H1 (cell line): ENCODE measurements around the gene CGNL1. TPM values are rescaled to one million over a fixed set of nuclear protein-coding genes. Genes with fewer than 3 reads are reported as not detected.

Experiments
- CTCF ChIA-PET: fragments of 300-600 bp; sonication (Branson Sonifier 250); formaldehyde crosslinking; loops from one replicate; lab custom pipeline; 2021; ENCODE audit not compliant: partially characterized antibody; lab: Charles Lee
- POLR2A ChIA-PET: fragments of 300-600 bp; sonication (Branson Sonifier 250); formaldehyde crosslinking; loops from one replicate; lab custom pipeline; 2021; ENCODE audit warnings: inconsistent platforms; ENCODE audit not compliant: partially characterized antibody; lab: Charles Lee
- DNase-seq, 2 experiments: peaks; one replicate each; pipeline versions ENCODE4 v3.0.0 to v3.0.0-alpha.2; 2010 to 2022; ENCODE audit warnings: low spot score in 2 of 2, low read depth in 1 of 2, mixed read lengths in 1 of 2
- FAIRE-seq: peaks from 2 replicates; lab custom pipeline; 2011; peaks lifted over from hg19 to GRCh38; lab: Jason Lieb, UNC
- H2AFZ ChIP-seq: 2 replicates; pipeline ENCODE4 v1.8.1; 2012; ENCODE audit warnings: low read length, inconsistent platforms
- H2AK5ac ChIP-seq: 2 replicates; pipeline ENCODE4 v1.6.1; 2013; ENCODE audit warnings: low read depth, low read length
- H2BK120ac ChIP-seq: replicated peaks from 2 replicates; pipeline ENCODE3; 2013; ENCODE audit warnings: low read depth, low read length, inconsistent platforms
- H2BK12ac ChIP-seq: 2 replicates; pipeline ENCODE4 v1.6.1; 2013; ENCODE audit warnings: low read depth, low read length
- H2BK15ac ChIP-seq: 2 replicates; pipeline ENCODE4 v1.6.1; 2013; ENCODE audit warnings: low read length
- H2BK20ac ChIP-seq: 2 replicates; pipeline ENCODE4 v1.6.1; 2013; ENCODE audit warnings: low read length
- H2BK5ac ChIP-seq: 2 replicates; pipeline ENCODE4 v1.6.1; 2013; ENCODE audit warnings: low read depth, low read length
- H3K14ac ChIP-seq: 2 replicates; pipeline ENCODE4 v1.6.1; 2013; ENCODE audit warnings: inconsistent platforms; ENCODE audit not compliant: insufficient read length
- H3K18ac ChIP-seq: 2 replicates; pipeline ENCODE4 v1.6.1; 2013; ENCODE audit warnings: low read length; ENCODE audit errors: extremely low read depth
- H3K23ac ChIP-seq: 2 replicates; pipeline ENCODE4 v1.6.1; 2013; ENCODE audit warnings: inconsistent platforms; ENCODE audit not compliant: insufficient read length
- H3K23me2 ChIP-seq: 2 replicates; pipeline ENCODE4 v1.6.1; 2013; ENCODE audit warnings: low read depth, low read length
- H3K27ac ChIP-seq: 2 replicates; pipeline ENCODE4 v1.6.1; 2011; ENCODE audit warnings: low read depth, low read length, inconsistent platforms
- H3K27me3 ChIP-seq, 4 experiments: replicated peaks in 1 of 4; 1 replicate in 1 of 4; 2 replicates in 3 of 4; pipeline versions ENCODE4 v1.6.1 to v1.8.1; 2011 to 2013; ENCODE audit warnings: low read length in 3 of 4, mild to moderate bottlenecking in 3 of 4, inconsistent platforms in 2 of 4, mixed read lengths in 2 of 4, moderate library complexity in 1 of 4; ENCODE audit not compliant: control insufficient read depth in 3 of 4, insufficient read depth in 3 of 4; ENCODE audit errors: extremely low read depth in 1 of 4
- H3K36me3 ChIP-seq, 4 experiments: 2 replicates each; pipeline versions ENCODE4 v1.6.1 to v1.8.1; 2011 to 2013; ENCODE audit warnings: mild to moderate bottlenecking in 4 of 4, low read length in 3 of 4, moderate library complexity in 2 of 4, control low read depth in 1 of 4, inconsistent platforms in 1 of 4; ENCODE audit not compliant: insufficient read depth in 4 of 4, control insufficient read depth in 2 of 4
- H3K4ac ChIP-seq: replicated peaks from 2 replicates; pipeline ENCODE3; 2013; ENCODE audit warnings: low read length, low read depth, mixed read lengths, inconsistent platforms; ENCODE audit not compliant: insufficient read length
- H3K4me1 ChIP-seq, 4 experiments: replicated peaks in 1 of 4; 1 replicate in 1 of 4; 2 replicates in 3 of 4; pipeline versions ENCODE4 v1.6.1 to v1.8.1; 2011 to 2013; ENCODE audit warnings: low read length in 3 of 4, inconsistent platforms in 2 of 4, mixed read lengths in 1 of 4; ENCODE audit not compliant: insufficient read depth in 4 of 4, control insufficient read depth in 3 of 4
- H3K4me2 ChIP-seq, 2 experiments: 2 replicates each; pipeline versions ENCODE4 v1.6.1 to v1.8.1; 2011 to 2013; ENCODE audit warnings: low read depth in 2 of 2, low read length in 2 of 2, control low read depth in 1 of 2, inconsistent platforms in 1 of 2, mild to moderate bottlenecking in 1 of 2; ENCODE audit not compliant: insufficient read depth in 1 of 2
- H3K4me3 ChIP-seq, 4 experiments: fragments of 200-600, 300-600 bp in 1 of 4; sonication (generic), shearing (Covaris generic), sonication (Bioruptor Twin) in 1 of 4; 2 replicates each; pipeline versions ENCODE4 v1.5.1 to v1.8.1; 2011 to 2016; ENCODE audit warnings: low read length in 4 of 4, low read depth in 3 of 4, control low read depth in 2 of 4, inconsistent platforms in 2 of 4, mild to moderate bottlenecking in 2 of 4, mixed read lengths in 1 of 4, moderate library complexity in 1 of 4; ENCODE audit not compliant: insufficient read depth in 2 of 4; ENCODE audit errors: extremely low read depth in 1 of 4
- H3K56ac ChIP-seq: replicated peaks from 2 replicates; pipeline ENCODE3; 2013; ENCODE audit warnings: low read depth, mild to moderate bottlenecking, mixed read lengths, low read length, inconsistent platforms; ENCODE audit not compliant: insufficient read length
- H3K79me1 ChIP-seq: 2 replicates; pipeline ENCODE4 v1.6.1; 2013; ENCODE audit warnings: low read depth, low read length, control low read depth
- H3K79me2 ChIP-seq, 2 experiments: 2 replicates each; pipeline versions ENCODE4 v1.6.1 to v1.8.1; 2012 to 2013; ENCODE audit warnings: low read length in 2 of 2, mild to moderate bottlenecking in 2 of 2, inconsistent platforms in 1 of 2; ENCODE audit not compliant: insufficient read depth in 2 of 2, control insufficient read depth in 1 of 2
- H3K9ac ChIP-seq, 4 experiments: replicated peaks in 1 of 4; 1 replicate in 1 of 4; 2 replicates in 3 of 4; pipeline versions ENCODE4 v1.6.1 to v1.8.1; 2011 to 2013; ENCODE audit warnings: low read depth in 3 of 4, low read length in 3 of 4, control low read depth in 2 of 4, mild to moderate bottlenecking in 2 of 4, moderate library complexity in 2 of 4, inconsistent platforms in 1 of 4; ENCODE audit errors: extremely low read depth in 1 of 4
- H3K9me3 ChIP-seq, 2 experiments: 2 replicates each; pipeline versions ENCODE4 v1.6.1 to v1.8.1; 2012 to 2013; ENCODE audit warnings: mild to moderate bottlenecking in 2 of 2, moderate library complexity in 2 of 2, control low read depth in 1 of 2, inconsistent platforms in 1 of 2, low read depth in 1 of 2, low read length in 1 of 2, mixed read lengths in 1 of 2; ENCODE audit not compliant: insufficient read depth in 2 of 2
- H4K20me1 ChIP-seq, 2 experiments: replicated peaks in 1 of 2; 2 replicates each; pipeline versions ENCODE3 to v1.8.1; 2011 to 2013; ENCODE audit warnings: inconsistent platforms in 2 of 2, low read length in 2 of 2, mild to moderate bottlenecking in 1 of 2; ENCODE audit not compliant: insufficient read depth in 2 of 2, control insufficient read depth in 1 of 2
- H4K5ac ChIP-seq: 2 replicates; pipeline ENCODE4 v1.6.1; 2013; ENCODE audit warnings: low read length, low read depth, mixed read lengths, inconsistent platforms; ENCODE audit not compliant: insufficient read length
- H4K8ac ChIP-seq: 2 replicates; pipeline ENCODE4 v1.8.0; 2013; ENCODE audit warnings: mild to moderate bottlenecking, moderate library complexity, low read length, inconsistent platforms; ENCODE audit not compliant: insufficient read depth; ENCODE audit errors: extremely low read depth
- H4K91ac ChIP-seq: replicated peaks from 2 replicates; pipeline ENCODE3; 2013; ENCODE audit warnings: low read length, mixed read lengths, inconsistent platforms; ENCODE audit not compliant: insufficient read length
- BACH1 ChIP-seq: IDR thresholded peaks from 2 replicates; pipeline ENCODE4 v1.6.1; 2012; ENCODE audit warnings: low read length, improper control_type of control experiment
- BRCA1 ChIP-seq: IDR thresholded peaks from 2 replicates; pipeline ENCODE4 v1.6.1; 2012; ENCODE audit warnings: low read depth, low read length, improper control_type of control experiment
- CEBPB ChIP-seq: IDR thresholded peaks from 2 replicates; pipeline ENCODE4 v1.6.1; 2012; ENCODE audit warnings: low read depth, low read length
- EGR1 ChIP-seq: IDR thresholded peaks from 2 replicates; pipeline ENCODE4 v1.6.1; 2011; ENCODE audit warnings: low read depth, low read length, borderline replicate concordance
- GTF2F1 ChIP-seq: IDR thresholded peaks from 2 replicates; pipeline ENCODE4 v1.6.1; 2012; ENCODE audit warnings: low read depth, low read length, improper control_type of control experiment, borderline replicate concordance
- KDM1A ChIP-seq: fragments of 200-600, 300-600 bp; sonication (generic); IDR thresholded peaks from 2 replicates; pipeline ENCODE4 v1.7.1; 2016; ENCODE audit warnings: mild to moderate bottlenecking, low read length, borderline replicate concordance
- MAFK ChIP-seq: IDR thresholded peaks from 2 replicates; pipeline ENCODE4 v1.6.1; 2012; ENCODE audit warnings: low read depth, mild to moderate bottlenecking, improper control_type of control experiment, low read length
- POLR2AphosphoS5 ChIP-seq: IDR thresholded peaks from 2 replicates; pipeline ENCODE4 v1.6.1; 2011; ENCODE audit warnings: low read depth, low read length
- POU5F1 ChIP-seq: IDR thresholded peaks from 2 replicates; pipeline ENCODE4 v1.6.1; 2011; ENCODE audit warnings: low read depth, mild to moderate bottlenecking, low read length, moderate library complexity
- SAP30 ChIP-seq: fragments of 300-600 bp; sonication (generic); IDR thresholded peaks from 2 replicates; pipeline ENCODE4 v1.7.1; 2012; ENCODE audit warnings: low read length, moderate library complexity, mild to moderate bottlenecking, inconsistent platforms; ENCODE audit not compliant: insufficient read depth, insufficient replicate concordance
- SP1 ChIP-seq: IDR thresholded peaks from 2 replicates; pipeline ENCODE4 v1.6.1; 2011; ENCODE audit warnings: low read depth, low read length
- SP4 ChIP-seq: IDR thresholded peaks from 2 replicates; pipeline ENCODE4 v1.6.1; 2012; ENCODE audit warnings: low read length, inconsistent platforms
- TAF1 ChIP-seq: IDR thresholded peaks from 2 replicates; pipeline ENCODE4 v1.6.1; 2011; ENCODE audit warnings: mild to moderate bottlenecking, low read depth, low read length
- WGBS, 2 experiments: shearing (Covaris generic) in 1 of 2; methylation state at CpG; one replicate each; pipeline versions ENCODE4 v1.1.6 to v1.1.7; 2013 to 2015; ENCODE audit warnings: low lambda C conversion rate in 2 of 2, mixed read lengths in 2 of 2, inconsistent platforms in 1 of 2, low coverage in 1 of 2, missing lambda C conversion rate in 1 of 2; ENCODE audit not compliant: insufficient replicate concordance in 2 of 2, insufficient coverage in 1 of 2, insufficient read length in 1 of 2; ENCODE audit errors: extremely low coverage in 1 of 2, missing lambda C conversion rate in 1 of 2; 5-methylcytosine and 5-hydroxymethylcytosine counted together
- polyA plus RNA-seq, 7 experiments: library from polyadenylated mRNA; depleted of rRNA in 3 of 7; stranded (reverse) in 5 of 7; unstranded in 2 of 7; fragments of >200 nt in 5 of 7; fragments of 200-250 nt in 2 of 7; gene quantifications; 1 replicate in 5 of 7; 2 replicates in 1 of 7; 4 replicates in 1 of 7; pipeline versions ENCODE4 v1.2.1 to v1.2.3, GENCODE V29; 2011 to 2013; ENCODE audit warnings: missing spikeins in 2 of 7, mixed read lengths in 2 of 7
- total RNA-seq: library from RNA; stranded (reverse); fragmentation: NEBNext Ultra II Directional; extraction: Animal tissue kit (Norgen Biotek cat#: 25700); gene quantifications from 2 replicates; pipeline ENCODE4 v1.2.1, GENCODE V29; 2021

Gene CGNL1
- total and polyA plus RNA-seq, 2 of the 8 experiments (the other 6 are each of a cell fraction or from before 2014, with no cell fraction given): 21.8 to 75.6 TPM

DNA sequence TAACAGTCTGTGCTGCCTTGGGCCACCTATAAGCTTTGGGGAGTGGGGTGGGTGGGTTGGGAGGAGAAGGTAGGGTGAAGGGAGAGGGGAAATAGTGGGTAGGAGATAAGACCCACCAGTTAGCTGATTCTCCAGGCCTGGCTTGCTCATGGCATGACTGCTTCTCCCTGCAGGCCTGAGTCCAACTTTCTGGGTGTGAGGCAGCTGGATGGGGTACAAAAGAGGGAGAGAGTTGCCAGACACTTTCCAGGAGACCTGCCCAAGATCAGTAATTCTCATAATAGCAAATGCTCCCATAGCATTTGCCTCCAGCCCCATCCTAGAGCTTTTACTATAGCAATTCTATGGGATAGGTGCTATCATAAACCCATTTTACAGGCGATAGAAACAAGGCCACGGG lies 7.7 kb downstream of the CGNL1 start:
- Histone ChIP-seq H3K9me3 (no peaks in the 10 kb centered on the region), H3K14ac (no peak overlapping the region), H3K27me3 (no peaks in the 10 kb centered on the region), H3K4me1 (peaks cover 15 to 40% (median 36%) of the 10 kb centered on the region in 4 experiments), H3K9ac (no peak overlapping the region), H3K18ac (peak overlapping the region; percentile 38; the same call in 1 of the 2 replicates), H3K79me2 (peaks cover 0 to 74% of the 10 kb centered on the region in 2 experiments; a peak in 3 of 4 replicates), H4K8ac (no peak overlapping the region), H2BK15ac (no peak overlapping the region), H3K23me2 (peaks cover 9% of the 10 kb centered on the region; the same call in 1 of the 2 replicates), H3K4me3 (no peak overlapping the region), H3K4ac (no peak overlapping the region), H2BK120ac (peak overlapping the region; percentile 18), H2BK20ac (peak overlapping the region; percentile 73; the same call in 1 of the 2 replicates), H2AK5ac (peak overlapping the region; percentile 60; the same call in 1 of the 2 replicates), H4K5ac (no peak overlapping the region), H3K23ac (no peak overlapping the region), H2BK12ac (peak overlapping the region; percentile 61; the same call in 1 of the 2 replicates), H2BK5ac (peak overlapping the region; percentile 16; the same call in 1 of the 2 replicates), H3K79me1 (peaks cover 11% of the 10 kb centered on the region), H3K4me2 (no peak overlapping the region), H4K91ac (peak overlapping the region; percentile 52), H3K27ac (no peak overlapping the region), H2AFZ (no peak overlapping the region), H3K56ac (no peak overlapping the region), H4K20me1 (no peaks in the 10 kb centered on the region), H3K36me3 (no peaks in the 10 kb centered on the region)
- DNase-seq: no peak
- POLR2A ChIA-PET: interaction anchor here (0.8 to 4.5 kb wide), 5 partner anchors 8 to 185 kb away, joined by 3 to 30 read pairs (median 4); partner anchors contain the start of gene CGNL1
- FAIRE-seq: no peak
- 96% methylated on average over 2 of the region's 2 CpGs; no CpG with 5 or more reads in 1 of the 2 experiments for WGBS, 2 experiments
- CTCF ChIA-PET: interaction anchor here (0.7 to 4.4 kb wide), 5 partner anchors 8 to 119 kb away, joined by 3 to 18 read pairs (median 5); partner anchors contain the start of gene CGNL1
- no peak for TF ChIP-seq KDM1A
- no peak for TF ChIP-seq CEBPB
- TF ChIP-seq SP4: no peak
- TF ChIP-seq MAFK: no peak
- TF ChIP-seq GTF2F1: no peak
- no peak for TF ChIP-seq SP1
- TF ChIP-seq EGR1: no peak
- TF ChIP-seq TAF1: no peak
- TF ChIP-seq POLR2AphosphoS5: no peak
- TF ChIP-seq SAP30: no peak
- no peak for TF ChIP-seq BRCA1
- no peak for TF ChIP-seq BACH1
- TF ChIP-seq POU5F1: no peak
